ENCODE data around the gene REP15.

DNA sequence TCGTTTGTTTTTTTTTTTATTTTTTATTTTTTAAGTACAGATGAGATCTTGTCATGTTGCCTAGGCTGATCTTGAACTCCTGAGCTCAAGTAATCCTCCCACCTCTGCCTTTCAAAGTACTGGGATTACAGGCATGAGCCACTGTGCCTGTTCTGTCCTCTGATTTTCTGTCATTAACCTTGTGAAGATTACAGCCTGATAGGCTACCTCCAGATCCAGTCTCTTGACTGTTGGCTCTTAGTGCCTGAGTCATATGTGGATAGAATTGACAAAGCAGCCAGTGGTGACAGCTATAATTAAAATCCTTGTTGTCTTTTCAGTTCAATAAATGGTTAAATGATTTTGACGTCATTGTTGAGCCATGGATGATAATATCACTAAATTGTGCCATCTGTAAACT lies 21.3 kb upstream of the REP15 start:
- TF ChIP-seq CTCF (conservative IDR thresholded peaks at IDR 0.05) (no peak), ZFX (IDR thresholded peaks at IDR 0.05) (no peak)
